Gastrocnemius medialis (tissue), 4 donors: ENCODE data around the gene RGL2.

ENCODE experiments used
- POLR2A ChIP-seq, 2 donors: fragments of 450-650 bp; IDR thresholded peaks; one replicate each; pipeline ENCODE4 v1.6.1; 2017; ENCODE audit warnings: antibody characterized with exemption in 2 of 2, mild to moderate bottlenecking in 2 of 2, moderate library complexity in 2 of 2
- TF ChIP-seq, protein P1 (sequence below), 5 experiments: fragments of 450-650 bp in 3 of 5; fragments of 200-600 bp in 2 of 5; sonication (generic) in 2 of 5; IDR thresholded peaks in 4 of 5; conservative IDR thresholded peaks in 1 of 5; 1 replicate in 4 of 5; 2 replicates in 1 of 5; pipeline ENCODE4 v1.5.1; 2016 to 2019; ENCODE audit warnings: antibody characterized with exemption in 5 of 5, mild to moderate bottlenecking in 3 of 5, moderate library complexity in 3 of 5

DNA sequence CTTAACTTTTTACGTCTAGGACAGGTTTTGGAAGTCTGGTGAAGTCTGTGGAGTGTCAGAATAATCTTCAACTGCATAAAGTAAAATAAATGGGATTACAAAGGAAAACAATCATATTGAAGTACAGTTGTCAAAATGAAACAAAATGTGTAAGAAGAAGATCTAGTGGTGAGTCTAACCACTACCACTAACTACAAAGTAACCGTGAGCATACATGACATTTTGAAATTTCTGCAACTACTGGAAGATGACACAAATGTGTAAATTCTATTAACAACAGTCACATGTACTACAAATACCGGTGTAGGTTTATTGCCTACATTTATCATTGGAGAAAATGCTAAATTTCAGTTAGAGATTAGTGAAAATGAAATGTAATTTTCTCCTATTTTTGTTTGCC lies 56.8 kb downstream of the RGL2 start:
- TF ChIP-seq POLR2A (IDR thresholded peaks at IDR 0.05): no peak
- TF ChIP-seq, protein P1, sequence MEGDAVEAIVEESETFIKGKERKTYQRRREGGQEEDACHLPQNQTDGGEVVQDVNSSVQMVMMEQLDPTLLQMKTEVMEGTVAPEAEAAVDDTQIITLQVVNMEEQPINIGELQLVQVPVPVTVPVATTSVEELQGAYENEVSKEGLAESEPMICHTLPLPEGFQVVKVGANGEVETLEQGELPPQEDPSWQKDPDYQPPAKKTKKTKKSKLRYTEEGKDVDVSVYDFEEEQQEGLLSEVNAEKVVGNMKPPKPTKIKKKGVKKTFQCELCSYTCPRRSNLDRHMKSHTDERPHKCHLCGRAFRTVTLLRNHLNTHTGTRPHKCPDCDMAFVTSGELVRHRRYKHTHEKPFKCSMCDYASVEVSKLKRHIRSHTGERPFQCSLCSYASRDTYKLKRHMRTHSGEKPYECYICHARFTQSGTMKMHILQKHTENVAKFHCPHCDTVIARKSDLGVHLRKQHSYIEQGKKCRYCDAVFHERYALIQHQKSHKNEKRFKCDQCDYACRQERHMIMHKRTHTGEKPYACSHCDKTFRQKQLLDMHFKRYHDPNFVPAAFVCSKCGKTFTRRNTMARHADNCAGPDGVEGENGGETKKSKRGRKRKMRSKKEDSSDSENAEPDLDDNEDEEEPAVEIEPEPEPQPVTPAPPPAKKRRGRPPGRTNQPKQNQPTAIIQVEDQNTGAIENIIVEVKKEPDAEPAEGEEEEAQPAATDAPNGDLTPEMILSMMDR (IDR thresholded peaks at IDR 0.05 in 4 of 5, conservative IDR thresholded peaks at IDR 0.05 in 1 of 5): no peak
